H1 (cell line): ENCODE results near the gene BABAM2. TPM values are rescaled to one million over a fixed set of nuclear protein-coding genes. Genes with fewer than 3 reads are reported as not detected.

Experiments
- CTCF ChIA-PET: fragments of 300-600 bp; sonication (Branson Sonifier 250); formaldehyde crosslinking; loops from one replicate; lab custom pipeline; 2021; ENCODE audit not compliant: partially characterized antibody; lab: Charles Lee
- POLR2A ChIA-PET: fragments of 300-600 bp; sonication (Branson Sonifier 250); formaldehyde crosslinking; loops from one replicate; lab custom pipeline; 2021; ENCODE audit warnings: inconsistent platforms; ENCODE audit not compliant: partially characterized antibody; lab: Charles Lee
- DNase-seq, 2 experiments: peaks; one replicate each; pipeline versions ENCODE4 v3.0.0 to v3.0.0-alpha.2; 2010 to 2022; ENCODE audit warnings: low spot score in 2 of 2, low read depth in 1 of 2, mixed read lengths in 1 of 2
- FAIRE-seq: peaks from 2 replicates; lab custom pipeline; 2011; peaks lifted over from hg19 to GRCh38; lab: Jason Lieb, UNC
- H2AFZ ChIP-seq: 2 replicates; pipeline ENCODE4 v1.8.1; 2012; ENCODE audit warnings: low read length, inconsistent platforms
- H2AK5ac ChIP-seq: 2 replicates; pipeline ENCODE4 v1.6.1; 2013; ENCODE audit warnings: low read depth, low read length
- H2BK120ac ChIP-seq: replicated peaks from 2 replicates; pipeline ENCODE3; 2013; ENCODE audit warnings: low read depth, low read length, inconsistent platforms
- H2BK12ac ChIP-seq: 2 replicates; pipeline ENCODE4 v1.6.1; 2013; ENCODE audit warnings: low read depth, low read length
- H2BK15ac ChIP-seq: 2 replicates; pipeline ENCODE4 v1.6.1; 2013; ENCODE audit warnings: low read length
- H2BK20ac ChIP-seq: 2 replicates; pipeline ENCODE4 v1.6.1; 2013; ENCODE audit warnings: low read length
- H2BK5ac ChIP-seq: 2 replicates; pipeline ENCODE4 v1.6.1; 2013; ENCODE audit warnings: low read depth, low read length
- H3K14ac ChIP-seq: 2 replicates; pipeline ENCODE4 v1.6.1; 2013; ENCODE audit warnings: inconsistent platforms; ENCODE audit not compliant: insufficient read length
- H3K18ac ChIP-seq: 2 replicates; pipeline ENCODE4 v1.6.1; 2013; ENCODE audit warnings: low read length; ENCODE audit errors: extremely low read depth
- H3K23ac ChIP-seq: 2 replicates; pipeline ENCODE4 v1.6.1; 2013; ENCODE audit warnings: inconsistent platforms; ENCODE audit not compliant: insufficient read length
- H3K23me2 ChIP-seq: 2 replicates; pipeline ENCODE4 v1.6.1; 2013; ENCODE audit warnings: low read depth, low read length
- H3K27ac ChIP-seq: 2 replicates; pipeline ENCODE4 v1.6.1; 2011; ENCODE audit warnings: low read depth, low read length, inconsistent platforms
- H3K27me3 ChIP-seq, 4 experiments: replicated peaks in 1 of 4; 1 replicate in 1 of 4; 2 replicates in 3 of 4; pipeline versions ENCODE4 v1.6.1 to v1.8.1; 2011 to 2013; ENCODE audit warnings: low read length in 3 of 4, mild to moderate bottlenecking in 3 of 4, inconsistent platforms in 2 of 4, mixed read lengths in 2 of 4, moderate library complexity in 1 of 4; ENCODE audit not compliant: control insufficient read depth in 3 of 4, insufficient read depth in 3 of 4; ENCODE audit errors: extremely low read depth in 1 of 4
- H3K36me3 ChIP-seq, 4 experiments: 2 replicates each; pipeline versions ENCODE4 v1.6.1 to v1.8.1; 2011 to 2013; ENCODE audit warnings: mild to moderate bottlenecking in 4 of 4, low read length in 3 of 4, moderate library complexity in 2 of 4, control low read depth in 1 of 4, inconsistent platforms in 1 of 4; ENCODE audit not compliant: insufficient read depth in 4 of 4, control insufficient read depth in 2 of 4
- H3K4ac ChIP-seq: replicated peaks from 2 replicates; pipeline ENCODE3; 2013; ENCODE audit warnings: low read length, low read depth, mixed read lengths, inconsistent platforms; ENCODE audit not compliant: insufficient read length
- H3K4me1 ChIP-seq, 4 experiments: replicated peaks in 1 of 4; 1 replicate in 1 of 4; 2 replicates in 3 of 4; pipeline versions ENCODE4 v1.6.1 to v1.8.1; 2011 to 2013; ENCODE audit warnings: low read length in 3 of 4, inconsistent platforms in 2 of 4, mixed read lengths in 1 of 4; ENCODE audit not compliant: insufficient read depth in 4 of 4, control insufficient read depth in 3 of 4
- H3K4me2 ChIP-seq, 2 experiments: 2 replicates each; pipeline versions ENCODE4 v1.6.1 to v1.8.1; 2011 to 2013; ENCODE audit warnings: low read depth in 2 of 2, low read length in 2 of 2, control low read depth in 1 of 2, inconsistent platforms in 1 of 2, mild to moderate bottlenecking in 1 of 2; ENCODE audit not compliant: insufficient read depth in 1 of 2
- H3K4me3 ChIP-seq, 4 experiments: fragments of 200-600, 300-600 bp in 1 of 4; sonication (generic), shearing (Covaris generic), sonication (Bioruptor Twin) in 1 of 4; 2 replicates each; pipeline versions ENCODE4 v1.5.1 to v1.8.1; 2011 to 2016; ENCODE audit warnings: low read length in 4 of 4, low read depth in 3 of 4, control low read depth in 2 of 4, inconsistent platforms in 2 of 4, mild to moderate bottlenecking in 2 of 4, mixed read lengths in 1 of 4, moderate library complexity in 1 of 4; ENCODE audit not compliant: insufficient read depth in 2 of 4; ENCODE audit errors: extremely low read depth in 1 of 4
- H3K56ac ChIP-seq: replicated peaks from 2 replicates; pipeline ENCODE3; 2013; ENCODE audit warnings: low read depth, mild to moderate bottlenecking, mixed read lengths, low read length, inconsistent platforms; ENCODE audit not compliant: insufficient read length
- H3K79me1 ChIP-seq: 2 replicates; pipeline ENCODE4 v1.6.1; 2013; ENCODE audit warnings: low read depth, low read length, control low read depth
- H3K79me2 ChIP-seq, 2 experiments: 2 replicates each; pipeline versions ENCODE4 v1.6.1 to v1.8.1; 2012 to 2013; ENCODE audit warnings: low read length in 2 of 2, mild to moderate bottlenecking in 2 of 2, inconsistent platforms in 1 of 2; ENCODE audit not compliant: insufficient read depth in 2 of 2, control insufficient read depth in 1 of 2
- H3K9ac ChIP-seq, 4 experiments: replicated peaks in 1 of 4; 1 replicate in 1 of 4; 2 replicates in 3 of 4; pipeline versions ENCODE4 v1.6.1 to v1.8.1; 2011 to 2013; ENCODE audit warnings: low read depth in 3 of 4, low read length in 3 of 4, control low read depth in 2 of 4, mild to moderate bottlenecking in 2 of 4, moderate library complexity in 2 of 4, inconsistent platforms in 1 of 4; ENCODE audit errors: extremely low read depth in 1 of 4
- H3K9me3 ChIP-seq, 2 experiments: 2 replicates each; pipeline versions ENCODE4 v1.6.1 to v1.8.1; 2012 to 2013; ENCODE audit warnings: mild to moderate bottlenecking in 2 of 2, moderate library complexity in 2 of 2, control low read depth in 1 of 2, inconsistent platforms in 1 of 2, low read depth in 1 of 2, low read length in 1 of 2, mixed read lengths in 1 of 2; ENCODE audit not compliant: insufficient read depth in 2 of 2
- H4K20me1 ChIP-seq, 2 experiments: replicated peaks in 1 of 2; 2 replicates each; pipeline versions ENCODE3 to v1.8.1; 2011 to 2013; ENCODE audit warnings: inconsistent platforms in 2 of 2, low read length in 2 of 2, mild to moderate bottlenecking in 1 of 2; ENCODE audit not compliant: insufficient read depth in 2 of 2, control insufficient read depth in 1 of 2
- H4K5ac ChIP-seq: 2 replicates; pipeline ENCODE4 v1.6.1; 2013; ENCODE audit warnings: low read length, low read depth, mixed read lengths, inconsistent platforms; ENCODE audit not compliant: insufficient read length
- H4K8ac ChIP-seq: 2 replicates; pipeline ENCODE4 v1.8.0; 2013; ENCODE audit warnings: mild to moderate bottlenecking, moderate library complexity, low read length, inconsistent platforms; ENCODE audit not compliant: insufficient read depth; ENCODE audit errors: extremely low read depth
- H4K91ac ChIP-seq: replicated peaks from 2 replicates; pipeline ENCODE3; 2013; ENCODE audit warnings: low read length, mixed read lengths, inconsistent platforms; ENCODE audit not compliant: insufficient read length
- RNF2 ChIP-seq: fragments of 200-900, 300-1000 bp; sonication (generic); IDR thresholded peaks from 2 replicates; pipeline ENCODE4 v1.7.1; 2016; ENCODE audit warnings: borderline replicate concordance, low read depth, mild to moderate bottlenecking, antibody characterized with exemption, low read length; ENCODE audit not compliant: poor library complexity, severe bottlenecking; ENCODE audit errors: missing control alignments
- WGBS, 2 experiments: shearing (Covaris generic) in 1 of 2; methylation state at CpG; one replicate each; pipeline versions ENCODE4 v1.1.6 to v1.1.7; 2013 to 2015; ENCODE audit warnings: low lambda C conversion rate in 2 of 2, mixed read lengths in 2 of 2, inconsistent platforms in 1 of 2, low coverage in 1 of 2, missing lambda C conversion rate in 1 of 2; ENCODE audit not compliant: insufficient replicate concordance in 2 of 2, insufficient coverage in 1 of 2, insufficient read length in 1 of 2; ENCODE audit errors: extremely low coverage in 1 of 2, missing lambda C conversion rate in 1 of 2; 5-methylcytosine and 5-hydroxymethylcytosine counted together
- polyA plus RNA-seq, 7 experiments: library from polyadenylated mRNA; depleted of rRNA in 3 of 7; stranded (reverse) in 5 of 7; unstranded in 2 of 7; fragments of >200 nt in 5 of 7; fragments of 200-250 nt in 2 of 7; gene quantifications; 1 replicate in 5 of 7; 2 replicates in 1 of 7; 4 replicates in 1 of 7; pipeline versions ENCODE4 v1.2.1 to v1.2.3, GENCODE V29; 2011 to 2013; ENCODE audit warnings: missing spikeins in 2 of 7, mixed read lengths in 2 of 7
- total RNA-seq: library from RNA; stranded (reverse); fragmentation: NEBNext Ultra II Directional; extraction: Animal tissue kit (Norgen Biotek cat#: 25700); gene quantifications from 2 replicates; pipeline ENCODE4 v1.2.1, GENCODE V29; 2021

Gene BABAM2
- total and polyA plus RNA-seq, 2 of the 8 experiments (the other 6 are each of a cell fraction or from before 2014, with no cell fraction given) = 15.8 to 20.9 TPM

GRCh38 chr2:28350196-28350595, 459.7 kb downstream of the BABAM2 start:
- no peak for DNase-seq
- Histone ChIP-seq H3K27me3 (no peaks in the 10 kb centered on the region), H3K27ac (no peak overlapping the region), H3K79me1 (no peaks in the 10 kb centered on the region), H2BK20ac (no peak overlapping the region), H3K36me3 (no peaks in the 10 kb centered on the region), H3K4me3 (no peak overlapping the region), H3K18ac (no peak overlapping the region), H3K79me2 (no peaks in the 10 kb centered on the region), H4K91ac (no peak overlapping the region), H3K9me3 (no peaks in the 10 kb centered on the region), H3K23me2 (no peaks in the 10 kb centered on the region), H4K8ac (no peak overlapping the region), H3K4me2 (no peak overlapping the region), H3K23ac (no peak overlapping the region), H2AFZ (no peak overlapping the region), H3K14ac (no peak overlapping the region), H4K20me1 (no peaks in the 10 kb centered on the region), H2AK5ac (no peak overlapping the region), H3K56ac (no peak overlapping the region), H3K4ac (no peak overlapping the region), H2BK12ac (no peak overlapping the region), H3K4me1 (peaks cover 0 to 6% (median 2%) of the 10 kb centered on the region in 4 experiments; a peak in 5 of 7 replicates), H4K5ac (no peak overlapping the region), H2BK120ac (no peak overlapping the region), H2BK5ac (no peak overlapping the region), H3K9ac (no peak overlapping the region), H2BK15ac (no peak overlapping the region)
- 95% methylated on average over 17 of the region's 17 CpGs; no CpG with 5 or more reads in 1 of the 2 experiments for WGBS, 2 experiments
- ChIA-PET POLR2A (no interaction called here), CTCF (interaction anchor here (0.7 to 2.8 kb wide), 5 partner anchors 10 to 41 kb away, joined by 3 to 14 read pairs (median 3); no protein-coding TSS in a partner anchor)
- TF ChIP-seq RNF2 = no peak
- no peak for FAIRE-seq
